Loucy (cell line): Measurements from ENCODE around the gene SH3YL1.

Experiments used
- CTCF ChIP-seq: fragments of 200-600 bp; sonication (generic); conservative IDR thresholded peaks from 2 replicates; pipeline ENCODE4 v1.5.1; 2014; ENCODE audit warnings: mild to moderate bottlenecking, antibody characterized with exemption, low read length
- EZH2phosphoT487 ChIP-seq: fragments of 200-600 bp; IDR thresholded peaks from 2 replicates; pipeline ENCODE4 v1.6.1; 2018; ENCODE audit warnings: antibody characterized with exemption, mild to moderate bottlenecking, moderate library complexity, borderline replicate concordance

GRCh38 chr2:238431-238830, 25.4 kb downstream of the SH3YL1 start:
- TF ChIP-seq CTCF: no peak
- TF ChIP-seq EZH2phosphoT487: no peak
